GM23338 (cell line): ENCODE results near the gene RCVRN. TPM values are rescaled to one million over a fixed set of nuclear protein-coding genes. Genes with fewer than 3 reads are reported as not detected.

Experiments
- ATAC-seq: fragments of 200-7000 bp; cut with Tn5 transposase; 3 replicates; pipeline ENCODE4 v1.9.1; 2020
- DNase-seq: peaks from one replicate; pipeline ENCODE4 v3.0.0-alpha.2; 2015; ENCODE audit warnings: low spot score
- H2AFZ ChIP-seq: fragments of 200-600 bp; sonication (generic); 2 replicates; pipeline ENCODE4 v1.8.0; 2016; ENCODE audit warnings: antibody characterized with exemption, mild to moderate bottlenecking, moderate library complexity
- H3F3A ChIP-seq: fragments of 200-600 bp; sonication (generic); replicated peaks from 2 replicates; pipeline ENCODE4 v1.8.0; 2017; ENCODE audit warnings: antibody characterized with exemption, mixed run types, low read depth
- H3K27ac ChIP-seq: fragments of 200-600 bp; sonication (generic); 2 replicates; pipeline ENCODE4 v1.6.1; 2016; ENCODE audit warnings: low read depth
- H3K27me3 ChIP-seq: fragments of 200-600 bp; sonication (generic); 2 replicates; pipeline ENCODE4 v1.8.0; 2016; ENCODE audit warnings: mild to moderate bottlenecking, mixed run types, moderate library complexity; ENCODE audit not compliant: insufficient read depth
- H3K36me3 ChIP-seq: fragments of 200-600 bp; sonication (generic); 2 replicates; pipeline ENCODE4 v1.8.0; 2016; ENCODE audit warnings: mild to moderate bottlenecking; ENCODE audit not compliant: insufficient read depth
- H3K4me1 ChIP-seq: fragments of 200-600 bp; sonication (generic); 2 replicates; pipeline ENCODE4 v1.8.0; 2016; ENCODE audit warnings: mild to moderate bottlenecking, moderate library complexity; ENCODE audit not compliant: insufficient read depth
- H3K4me2 ChIP-seq: fragments of 200-600 bp; sonication (generic); 2 replicates; pipeline ENCODE4 v1.7.1; 2017; ENCODE audit warnings: mixed run types
- H3K4me3 ChIP-seq: fragments of 200-600 bp; sonication (generic); 2 replicates; pipeline ENCODE4 v1.6.1; 2016; ENCODE audit warnings: mixed run types
- H3K79me2 ChIP-seq: fragments of 200-600 bp; sonication (generic); replicated peaks from 2 replicates; pipeline ENCODE4 v1.8.0; 2017; ENCODE audit warnings: mild to moderate bottlenecking; ENCODE audit not compliant: insufficient read depth
- H3K9me2 ChIP-seq: fragments of 200-600 bp; sonication (generic); 2 replicates; pipeline ENCODE4 v1.8.0; 2017; ENCODE audit not compliant: insufficient read depth
- H4K20me1 ChIP-seq: fragments of 200-600 bp; sonication (generic); replicated peaks from 2 replicates; pipeline ENCODE4 v1.8.0; 2017; ENCODE audit warnings: mild to moderate bottlenecking; ENCODE audit not compliant: insufficient read depth
- H3K27ac Mint-ChIP-seq: 2 replicates; pipeline ENCODE4 v1.8.0; 2020; ENCODE audit warnings: inconsistent platforms, mild to moderate bottlenecking, moderate library complexity, mixed read lengths
- H3K27me3 Mint-ChIP-seq: 3 replicates; pipeline ENCODE4 v1.8.0; 2022; ENCODE audit warnings: low read depth, mild to moderate bottlenecking, moderate library complexity, mixed read lengths, inconsistent platforms; ENCODE audit not compliant: insufficient read depth, poor library complexity
- H3K36me3 Mint-ChIP-seq: 3 replicates; pipeline ENCODE4 v1.8.0; 2021; ENCODE audit warnings: low read depth, mild to moderate bottlenecking, inconsistent platforms, moderate library complexity, mixed read lengths
- H3K4me1 Mint-ChIP-seq: 3 replicates; pipeline ENCODE4 v1.8.0; 2020; ENCODE audit warnings: mild to moderate bottlenecking, inconsistent platforms, mixed read lengths
- H3K4me3 Mint-ChIP-seq: 3 replicates; pipeline ENCODE4 v1.8.0; 2021; ENCODE audit warnings: moderate library complexity, mild to moderate bottlenecking, inconsistent platforms, mixed read lengths
- H3K9me3 Mint-ChIP-seq: 3 replicates; pipeline ENCODE4 v1.8.0; 2020; ENCODE audit warnings: moderate library complexity, mild to moderate bottlenecking, inconsistent platforms, mixed read lengths
- CREB1 ChIP-seq: fragments of 250-450 bp; sonication (Bioruptor Pico); IDR thresholded peaks from 2 replicates; pipeline ENCODE4 v1.5.0; 2020; ENCODE audit warnings: low read depth, mild to moderate bottlenecking, moderate library complexity
- CTCF ChIP-seq, 2 experiments: fragments of 200-600 bp in 1 of 2; sonication (generic) in 1 of 2; conservative IDR thresholded peaks; 2 replicates each; pipeline versions ENCODE4 v1.5.1 to v1.6.1; 2016 to 2017; ENCODE audit warnings: antibody characterized with exemption in 2 of 2, low read depth in 2 of 2, mild to moderate bottlenecking in 2 of 2, moderate library complexity in 1 of 2
- ETS1 ChIP-seq: IDR thresholded peaks from 2 replicates; pipeline ENCODE4 v1.6.1; 2016; ENCODE audit warnings: antibody characterized with exemption
- EZH2 ChIP-seq: fragments of 200-600 bp; sonication (generic); IDR thresholded peaks from one replicate; pipeline ENCODE4 v1.8.0; 2017; ENCODE audit warnings: antibody characterized with exemption, mild to moderate bottlenecking, low read depth; ENCODE audit not compliant: unreplicated experiment
- EZH2phosphoT487 ChIP-seq: fragments of 200-600 bp; sonication (generic); IDR thresholded peaks from one replicate; pipeline ENCODE4 v1.8.1; 2018; ENCODE audit warnings: antibody characterized with exemption; ENCODE audit not compliant: unreplicated experiment
- JUNB ChIP-seq: IDR thresholded peaks from one replicate; pipeline ENCODE4 v1.6.1; 2016; ENCODE audit warnings: antibody characterized with exemption; ENCODE audit not compliant: unreplicated experiment
- NANOG ChIP-seq: IDR thresholded peaks from 2 replicates; pipeline ENCODE4 v1.6.1; 2016; ENCODE audit warnings: antibody characterized with exemption, borderline replicate concordance
- POLR2AphosphoS5 ChIP-seq: IDR thresholded peaks from 2 replicates; pipeline ENCODE4 v1.6.1; 2016; ENCODE audit warnings: antibody characterized with exemption, low read depth
- STAT1 ChIP-seq: IDR thresholded peaks from one replicate; pipeline ENCODE4 v1.6.1; 2016; ENCODE audit warnings: antibody characterized with exemption; ENCODE audit not compliant: unreplicated experiment
- ZNF114 ChIP-seq: fragments of 250-450 bp; sonication (Bioruptor Pico); IDR thresholded peaks from 2 replicates; pipeline ENCODE4 v1.5.0; 2020; ENCODE audit warnings: mild to moderate bottlenecking, moderate library complexity
- ZNF331 ChIP-seq: fragments of 250-450 bp; sonication (Bioruptor Pico); IDR thresholded peaks from 2 replicates; pipeline ENCODE4 v1.5.0; 2020; ENCODE audit warnings: low read depth, mild to moderate bottlenecking, moderate library complexity
- ZNF462 ChIP-seq: fragments of 250-450 bp; sonication (Bioruptor Pico); IDR thresholded peaks from 2 replicates; pipeline ENCODE4 v1.5.0; 2020; ENCODE audit warnings: mild to moderate bottlenecking, moderate library complexity
- polyA plus RNA-seq: library from polyadenylated mRNA; unstranded; fragments of >200 nt; fragmentation: Nextera tagmentation; extraction: Ambion mirVana; gene quantifications from 2 replicates; pipeline ENCODE4 v1.2.1, GENCODE V29; 2016
- total RNA-seq: library from RNA; depleted of rRNA; stranded (reverse); fragments of >200 nt; shearing (Covaris generic); gene quantifications from 2 replicates; pipeline ENCODE4 v1.2.3, GENCODE V29; 2014
- TF ChIP-seq, protein P1 (sequence below): IDR thresholded peaks from one replicate; pipeline ENCODE4 v1.6.1; 2018; ENCODE audit warnings: antibody characterized with exemption; ENCODE audit not compliant: unreplicated experiment

RCVRN gene
- total and polyA plus RNA-seq, 2 experiments from 2014 or later: not detected

GRCh38 chr17:9953492-9953891, 48.4 kb upstream of the RCVRN start:
- DNase-seq (no peak), ATAC-seq (no peak)
- Histone ChIP-seq H3K36me3 (no peaks in the 10 kb centered on the region), H3K4me2 (no peak overlapping the region), H3F3A (no peaks in the 10 kb centered on the region), H3K79me2 (no peaks in the 10 kb centered on the region), H3K4me3 (no peak overlapping the region), H3K9me2 (no peaks in the 10 kb centered on the region), H3K27me3 (no peaks in the 10 kb centered on the region), H3K4me1 (peaks cover 12% of the 10 kb centered on the region), H2AFZ (no peak overlapping the region), H4K20me1 (no peaks in the 10 kb centered on the region), H3K27ac (no peak overlapping the region)
- Mint-ChIP-seq H3K27me3 (peaks cover 12% of the 10 kb centered on the region), H3K4me1 (peaks cover 22% of the 10 kb centered on the region), H3K4me3 (no peak overlapping the region), H3K9me3 (no peaks in the 10 kb centered on the region; the same call in 2 of the 3 replicates), H3K36me3 (no peaks in the 10 kb centered on the region), H3K27ac (no peak overlapping the region)
- no peak for TF ChIP-seq ETS1
- TF ChIP-seq POLR2AphosphoS5: no peak
- no peak for TF ChIP-seq CREB1 (CRISPR knock-in tag)
- TF ChIP-seq, protein P1, sequence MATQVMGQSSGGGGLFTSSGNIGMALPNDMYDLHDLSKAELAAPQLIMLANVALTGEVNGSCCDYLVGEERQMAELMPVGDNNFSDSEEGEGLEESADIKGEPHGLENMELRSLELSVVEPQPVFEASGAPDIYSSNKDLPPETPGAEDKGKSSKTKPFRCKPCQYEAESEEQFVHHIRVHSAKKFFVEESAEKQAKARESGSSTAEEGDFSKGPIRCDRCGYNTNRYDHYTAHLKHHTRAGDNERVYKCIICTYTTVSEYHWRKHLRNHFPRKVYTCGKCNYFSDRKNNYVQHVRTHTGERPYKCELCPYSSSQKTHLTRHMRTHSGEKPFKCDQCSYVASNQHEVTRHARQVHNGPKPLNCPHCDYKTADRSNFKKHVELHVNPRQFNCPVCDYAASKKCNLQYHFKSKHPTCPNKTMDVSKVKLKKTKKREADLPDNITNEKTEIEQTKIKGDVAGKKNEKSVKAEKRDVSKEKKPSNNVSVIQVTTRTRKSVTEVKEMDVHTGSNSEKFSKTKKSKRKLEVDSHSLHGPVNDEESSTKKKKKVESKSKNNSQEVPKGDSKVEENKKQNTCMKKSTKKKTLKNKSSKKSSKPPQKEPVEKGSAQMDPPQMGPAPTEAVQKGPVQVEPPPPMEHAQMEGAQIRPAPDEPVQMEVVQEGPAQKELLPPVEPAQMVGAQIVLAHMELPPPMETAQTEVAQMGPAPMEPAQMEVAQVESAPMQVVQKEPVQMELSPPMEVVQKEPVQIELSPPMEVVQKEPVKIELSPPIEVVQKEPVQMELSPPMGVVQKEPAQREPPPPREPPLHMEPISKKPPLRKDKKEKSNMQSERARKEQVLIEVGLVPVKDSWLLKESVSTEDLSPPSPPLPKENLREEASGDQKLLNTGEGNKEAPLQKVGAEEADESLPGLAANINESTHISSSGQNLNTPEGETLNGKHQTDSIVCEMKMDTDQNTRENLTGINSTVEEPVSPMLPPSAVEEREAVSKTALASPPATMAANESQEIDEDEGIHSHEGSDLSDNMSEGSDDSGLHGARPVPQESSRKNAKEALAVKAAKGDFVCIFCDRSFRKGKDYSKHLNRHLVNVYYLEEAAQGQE: no peak
- TF ChIP-seq ZNF114 (CRISPR knock-in tag): no peak
- TF ChIP-seq EZH2phosphoT487: no peak
- TF ChIP-seq NANOG: no peak
- no peak for TF ChIP-seq EZH2
- TF ChIP-seq STAT1: no peak
- no peak for TF ChIP-seq CTCF (conservative IDR thresholded peaks at IDR 0.05; ENCODE audit: low read depth in 2 of 2)
- no peak for TF ChIP-seq ZNF331 (CRISPR knock-in tag)
- TF ChIP-seq ZNF462 (CRISPR knock-in tag): no peak
- no peak for TF ChIP-seq JUNB
